GM12874 (cell line): ENCODE data around the gene ZNF446.

Experiments
- CTCF ChIP-seq: IDR thresholded peaks from 2 replicates; pipeline ENCODE4 v1.5.1; 2011; ENCODE audit warnings: low read depth, mild to moderate bottlenecking, control low read depth, low read length, moderate library complexity; ENCODE audit not compliant: insufficient read depth

The ZNF446 gene

DNA sequence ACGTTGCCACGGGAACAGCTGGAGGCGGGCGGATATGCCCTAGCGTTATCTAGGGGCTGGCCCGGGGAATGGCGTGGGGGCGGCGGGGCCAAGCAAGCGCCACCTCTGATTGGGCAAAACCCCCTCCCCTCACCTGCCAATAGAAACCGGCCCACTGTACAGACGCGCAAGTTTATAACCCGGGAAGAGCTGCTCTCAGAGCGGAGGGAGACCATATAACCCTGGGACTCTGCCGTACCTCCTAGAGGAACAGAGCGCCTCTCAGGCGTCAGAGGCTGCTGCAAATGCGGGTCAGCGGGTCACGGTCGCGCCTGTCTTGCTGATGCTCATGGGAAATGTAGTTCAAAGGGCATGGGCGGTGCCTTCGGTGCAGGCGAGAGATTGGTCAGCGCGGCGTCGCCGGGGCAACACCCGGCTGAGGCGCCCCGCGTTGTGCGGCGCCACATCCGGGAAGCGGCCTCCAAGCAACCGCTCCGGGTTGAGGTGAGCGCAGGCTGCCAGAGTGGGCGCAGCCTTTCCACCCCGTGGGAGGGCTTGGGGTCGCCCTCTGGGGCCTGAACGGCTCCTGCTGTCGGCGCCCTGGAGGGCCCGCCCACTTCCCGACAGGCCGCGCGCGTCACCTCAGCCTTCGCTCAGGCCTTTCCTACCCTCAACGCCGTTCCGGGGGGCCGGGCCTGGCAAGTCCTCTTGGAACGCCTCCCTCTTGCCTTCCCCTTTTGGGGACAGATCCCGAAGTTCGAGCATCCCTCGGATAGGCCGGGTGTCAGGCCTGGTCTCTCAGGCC, at the start of gene ZNF446:
TSS of gene ZNF446 (plus strand) at position 639 of the 784 bp plus-strand sequence. CDS start 867 bp downstream, outside the sequence.
- TF ChIP-seq CTCF, result no peak

GRCh38 chr19:58428617-58429016, 47.5 kb upstream of the ZNF446 start:
- no peak for TF ChIP-seq CTCF

- TF ChIP-seq CTCF, result no peak
Observed at GRCh38 chr19:58429745-58430144, 46.4 kb upstream of the ZNF446 start.

DNA sequence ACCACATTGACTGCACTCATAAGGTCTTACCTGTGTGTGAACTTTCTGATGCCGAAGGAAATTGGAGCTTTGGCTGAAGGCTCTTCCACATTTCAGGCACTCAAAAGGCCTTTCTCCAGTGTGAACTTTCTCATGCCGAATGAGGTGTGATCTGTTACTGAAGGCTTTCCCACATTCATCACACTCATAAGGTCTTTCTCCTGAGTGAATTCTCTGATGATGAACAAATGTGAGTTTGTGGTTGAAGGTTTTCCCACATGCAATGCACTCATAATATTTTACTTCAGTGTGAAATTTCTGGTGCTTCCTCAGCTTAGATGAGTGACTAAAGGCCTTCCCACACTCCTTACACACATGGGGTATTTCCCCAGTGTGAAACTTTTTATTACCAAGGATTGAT, 41.9 kb upstream of the ZNF446 start:
- TF ChIP-seq CTCF, result no peak

- TF ChIP-seq CTCF, result no peak
Observed at GRCh38 chr19:58439576-58440554, 36.3 kb upstream of the ZNF446 start, which contains the start of gene ZNF132. ZNF132 (minus strand) TSS chr19:58440153; CDS start chr19:58439821, 332 bp downstream.

- TF ChIP-seq CTCF, result no peak
Observed at GRCh38 chr19:58440556-58440955, 35.6 kb upstream of the ZNF446 start.

- no peak for TF ChIP-seq CTCF
Observed at GRCh38 chr19:58450856-58451357, 25.2 kb upstream of the ZNF446 start.
